ENCODE data around the gene PARP11. TPM values are rescaled to one million over a fixed set of nuclear protein-coding genes. Genes with fewer than 3 reads are reported as not detected.

PARP11 gene
- total RNA-seq, 2 experiments from 2014 or later = 26.8 to 28.6 TPM

DNA sequence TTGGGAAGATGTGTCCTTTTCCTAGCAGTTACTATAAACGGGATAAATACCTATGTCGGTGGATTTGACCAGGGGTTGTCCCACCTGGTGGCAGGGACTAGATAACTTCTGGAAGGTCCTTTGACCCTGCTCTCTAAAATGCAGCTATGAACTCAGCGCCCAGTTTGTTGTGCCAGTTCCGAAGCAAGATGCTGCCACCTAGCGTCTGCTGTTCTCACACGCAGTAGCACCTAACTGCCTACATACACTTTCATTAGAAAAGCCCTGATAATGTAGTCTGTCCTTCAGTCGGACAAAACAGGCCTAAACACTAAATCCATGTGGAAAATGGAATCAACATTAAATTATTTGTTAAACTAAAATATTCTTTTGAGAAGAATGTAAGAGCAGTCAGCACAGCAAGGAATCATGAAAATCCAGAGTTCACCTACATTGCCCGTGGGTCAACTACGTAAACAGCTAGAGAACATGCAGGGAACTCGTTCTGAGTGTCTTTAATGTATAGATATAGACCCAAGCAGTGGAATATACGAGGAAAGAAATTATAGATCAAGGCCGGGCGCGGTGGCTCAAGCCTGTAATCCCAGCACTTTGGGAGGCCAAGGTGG, 69.2 kb downstream of the PARP11 start:
- peaks cover 5% of the 10 kb centered on the region for H3K36me3 Mint-ChIP-seq (ENCODE audit: low read depth)
- DNase-seq = peak; percentile 77
- POLR2A ChIA-PET = no interaction called here
- H3K4me3 Mint-ChIP-seq = no peak overlapping the region
- CTCF ChIA-PET = interaction anchor here (0.6 to 4.0 kb wide), 28 partner anchors 8 to 504 kb away, joined by 3 to 80 read pairs (median 3); no protein-coding TSS in a partner anchor
- no peak overlapping the region for H3K27ac Mint-ChIP-seq
- H3K27me3 Mint-ChIP-seq = no peaks in the 10 kb centered on the region
- H3K4me1 Mint-ChIP-seq = peaks cover 4% of the 10 kb centered on the region
- no peaks in the 10 kb centered on the region for H3K9me3 Mint-ChIP-seq

DNA sequence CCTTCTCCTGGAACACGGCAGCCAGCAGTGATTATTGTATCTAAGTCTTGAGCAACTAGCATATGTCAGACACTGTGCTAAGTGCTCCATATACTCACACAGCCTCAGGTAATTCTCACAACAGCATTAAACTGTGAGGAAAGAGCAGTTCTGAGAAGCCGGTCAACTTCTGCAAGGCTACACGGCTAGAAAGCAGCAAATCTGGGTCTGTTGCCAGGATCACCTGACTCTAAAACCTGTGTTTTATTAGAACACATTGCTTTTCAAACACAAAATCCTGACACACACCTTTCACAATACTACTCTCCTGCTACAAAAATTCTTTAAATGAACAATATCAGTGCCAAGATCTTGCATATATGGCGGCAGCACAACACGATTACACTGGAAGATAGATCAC, 70.5 kb downstream of the PARP11 start:
- POLR2A ChIA-PET = no interaction called here
- no peak for DNase-seq
- no peaks in the 10 kb centered on the region for H3K9me3 Mint-ChIP-seq
- peaks cover 5% of the 10 kb centered on the region for H3K36me3 Mint-ChIP-seq (ENCODE audit: low read depth)
- H3K4me3 Mint-ChIP-seq = no peak overlapping the region
- peaks cover 4% of the 10 kb centered on the region for H3K4me1 Mint-ChIP-seq
- H3K27ac Mint-ChIP-seq = no peak overlapping the region
- CTCF ChIA-PET = interaction anchor here (1.2 to 4.0 kb wide), 3 partner anchors 308 to 502 kb away, joined by 3 to 80 read pairs (median 5); no protein-coding TSS in a partner anchor
- no peaks in the 10 kb centered on the region for H3K27me3 Mint-ChIP-seq

DNA sequence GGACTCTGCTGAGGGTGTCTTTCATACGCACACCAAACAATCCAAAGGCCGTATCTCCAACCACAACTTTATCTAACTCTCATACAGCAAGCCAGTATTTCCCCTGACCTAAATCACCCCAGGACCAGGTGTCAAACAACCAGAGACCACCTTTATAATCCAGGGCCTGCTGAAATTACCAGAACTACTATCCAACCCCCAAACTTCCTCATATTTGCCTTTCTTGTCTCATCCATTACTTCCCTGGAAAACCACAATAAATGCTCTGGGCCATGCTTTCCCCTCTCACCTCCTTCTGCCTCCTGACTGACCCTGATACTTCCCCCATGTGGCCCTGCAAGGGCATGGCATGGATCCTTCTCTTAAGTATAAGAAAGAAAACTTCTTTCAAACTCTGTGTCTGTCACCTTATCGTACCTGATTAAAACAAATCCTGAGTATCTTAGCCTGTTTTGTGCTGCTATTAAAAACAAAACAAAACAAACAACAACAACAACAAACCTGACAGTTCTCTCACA, 75.6 kb downstream of the PARP11 start:
- no peaks in the 10 kb centered on the region for H3K36me3 Mint-ChIP-seq (ENCODE audit: low read depth)
- H3K9me3 Mint-ChIP-seq = no peaks in the 10 kb centered on the region
- no peak overlapping the region for H3K27ac Mint-ChIP-seq
- ChIA-PET POLR2A (no interaction called here), CTCF (interaction anchor here (1.7 kb wide), 1 partner anchor 497 kb away, joined by 4 read pairs; no protein-coding TSS in a partner anchor)
- DNase-seq = no peak
- no peak overlapping the region for H3K4me3 Mint-ChIP-seq
- peaks cover 8% of the 10 kb centered on the region for H3K4me1 Mint-ChIP-seq
- H3K27me3 Mint-ChIP-seq = no peaks in the 10 kb centered on the region

DNA sequence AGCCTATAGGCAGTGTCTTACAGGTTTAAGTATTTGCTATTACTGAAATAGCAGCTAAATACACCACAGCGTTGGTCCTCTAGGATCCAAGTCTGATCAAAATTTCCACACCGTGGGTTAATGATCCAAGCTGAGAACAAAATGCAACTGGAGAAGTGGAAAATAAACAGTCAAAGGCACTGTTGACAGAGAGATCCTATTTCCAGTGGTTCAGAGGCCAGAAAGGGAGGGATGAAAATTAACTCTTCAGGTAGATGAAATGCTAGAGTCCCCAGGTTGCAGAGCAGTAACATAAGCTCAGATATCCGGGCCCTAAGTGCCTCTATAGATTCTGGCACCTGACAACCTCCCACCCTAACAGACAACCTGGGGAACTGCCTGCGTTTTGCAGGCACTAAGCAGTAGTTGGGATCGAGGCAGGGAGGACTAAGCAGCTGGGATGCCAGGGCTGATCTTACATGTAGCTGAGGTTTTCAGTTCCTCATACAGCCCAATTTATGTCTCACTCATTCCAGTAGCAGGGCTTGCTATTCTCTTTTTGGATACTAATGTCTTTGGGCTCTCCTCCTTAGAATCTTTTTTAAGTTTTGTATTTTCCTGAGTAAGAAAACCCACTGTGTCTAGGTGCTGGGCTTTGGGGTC, 77.6 kb downstream of the PARP11 start:
- Mint-ChIP-seq H3K4me3 (no peak overlapping the region), H3K27me3 (no peaks in the 10 kb centered on the region), H3K9me3 (no peaks in the 10 kb centered on the region), H3K4me1 (peaks cover 4% of the 10 kb centered on the region), H3K27ac (no peak overlapping the region), H3K36me3 (ENCODE audit: low read depth) (no peaks in the 10 kb centered on the region)
- CTCF ChIA-PET = interaction anchor here (1.8 to 2.0 kb wide), 2 partner anchors 9 to 495 kb away, joined by 5 to 10 read pairs; no protein-coding TSS in a partner anchor
- POLR2A ChIA-PET = no interaction called here
- DNase-seq = no peak

DNA sequence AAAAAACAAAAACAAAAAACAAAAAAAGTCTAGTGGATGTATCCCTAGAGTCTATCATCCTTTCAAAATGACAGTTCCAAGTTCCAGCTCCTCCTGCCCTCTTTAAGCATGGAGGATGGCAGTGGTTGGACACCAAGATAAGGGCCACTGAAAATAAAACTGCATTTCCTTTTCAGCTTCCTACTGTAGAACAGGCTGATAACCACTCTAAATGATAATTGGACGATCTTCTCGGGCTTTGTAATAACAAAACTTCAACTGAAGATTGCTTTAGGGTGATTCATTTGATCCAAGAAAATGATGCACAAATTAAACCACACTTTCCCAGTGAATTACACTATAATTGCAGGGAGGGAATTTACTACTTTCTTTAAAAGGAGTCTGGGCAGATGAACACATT, 78.1 kb downstream of the PARP11 start:
- no peaks in the 10 kb centered on the region for H3K9me3 Mint-ChIP-seq

DNA sequence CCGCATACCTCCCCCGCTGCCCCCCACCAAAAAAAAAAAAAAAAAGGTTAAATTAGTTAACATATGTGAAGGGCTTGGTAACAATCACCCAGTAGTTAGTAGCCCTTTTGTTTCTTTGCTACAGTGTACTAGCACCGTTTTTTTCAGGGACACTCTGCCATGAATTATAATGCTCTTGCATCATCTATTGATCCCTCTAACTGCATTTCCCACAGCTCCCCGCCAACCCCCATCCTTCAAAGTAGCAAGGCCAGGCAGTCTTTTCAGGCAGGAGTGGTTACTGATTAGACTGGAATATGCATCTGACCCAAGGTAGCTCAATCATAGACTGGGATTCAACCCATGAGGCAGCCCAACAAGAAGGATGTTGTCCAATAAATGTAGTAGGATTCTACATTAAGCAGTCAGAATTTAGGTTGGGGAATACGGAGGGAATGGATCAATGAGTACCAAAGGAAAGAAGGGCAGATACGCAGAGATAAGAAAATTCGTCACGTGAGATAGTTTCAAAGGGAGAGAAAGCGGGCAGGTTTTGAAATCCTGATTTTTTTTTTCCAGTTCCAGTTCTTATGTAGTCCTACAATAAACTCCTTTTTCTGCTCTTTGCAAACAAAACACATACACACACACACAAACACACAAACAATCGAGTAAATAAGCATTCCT, 80.4 kb downstream of the PARP11 start:
- H3K9me3 Mint-ChIP-seq = peaks cover 4% of the 10 kb centered on the region
- ChIA-PET POLR2A (no interaction called here), CTCF (interaction anchor here (0.7 to 1.0 kb wide), 2 partner anchors 11 to 75 kb away, joined by 4 read pairs; no protein-coding TSS in a partner anchor)
- peaks cover 3% of the 10 kb centered on the region for H3K36me3 Mint-ChIP-seq (ENCODE audit: low read depth)
- peaks cover 4% of the 10 kb centered on the region for H3K4me1 Mint-ChIP-seq
- DNase-seq = no peak
- no peak overlapping the region for H3K27ac Mint-ChIP-seq
- H3K4me3 Mint-ChIP-seq = no peak overlapping the region
- no peaks in the 10 kb centered on the region for H3K27me3 Mint-ChIP-seq

More for the DNA sequence above, 78.1 kb downstream of the PARP11 start:
- Mint-ChIP-seq H3K36me3 (ENCODE audit: low read depth) (no peaks in the 10 kb centered on the region), H3K4me1 (peaks cover 4% of the 10 kb centered on the region), H3K27me3 (no peaks in the 10 kb centered on the region), H3K27ac (no peak overlapping the region), H3K4me3 (no peak overlapping the region)
- POLR2A ChIA-PET = no interaction called here
- no peak for DNase-seq
- CTCF ChIA-PET = interaction anchor here (1.8 to 2.0 kb wide), 2 partner anchors 10 to 495 kb away, joined by 5 to 10 read pairs; no protein-coding TSS in a partner anchor

DNA sequence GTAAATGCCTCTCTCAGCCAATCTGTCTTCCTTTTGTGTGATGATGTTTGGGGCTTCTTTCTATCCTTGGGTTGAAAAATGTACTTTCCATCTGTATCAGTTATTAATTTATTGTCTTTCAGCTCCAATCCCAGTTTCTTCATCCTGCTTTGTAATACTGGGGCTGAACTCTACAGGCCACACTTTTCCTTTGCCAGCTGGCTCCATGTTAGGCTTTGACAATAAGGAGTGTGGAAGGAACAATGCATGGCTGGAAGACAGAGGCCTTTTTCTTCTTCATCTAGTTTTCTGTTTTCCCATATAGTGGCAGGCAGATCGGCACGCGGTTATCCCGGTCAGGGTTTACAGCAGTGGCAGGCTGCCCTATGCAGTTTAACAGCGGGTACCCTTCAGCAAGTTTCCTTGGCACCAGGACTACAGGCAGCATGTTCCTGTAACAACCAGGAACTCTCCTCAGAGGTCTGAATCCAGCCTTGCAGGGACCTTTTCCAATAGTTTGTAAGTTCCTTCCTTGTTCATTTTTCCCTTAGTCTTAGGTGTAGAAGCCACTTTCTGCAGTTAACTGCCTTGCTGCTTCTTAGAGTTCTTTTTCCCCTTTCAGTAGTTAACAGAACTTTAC, 81.8 kb downstream of the PARP11 start:
- H3K27me3 Mint-ChIP-seq = peaks cover under 1% of the 10 kb centered on the region
- H3K4me3 Mint-ChIP-seq = no peak overlapping the region
- no peak for DNase-seq
- peaks cover 7% of the 10 kb centered on the region for H3K9me3 Mint-ChIP-seq
- H3K27ac Mint-ChIP-seq = no peak overlapping the region
- H3K36me3 Mint-ChIP-seq (ENCODE audit: low read depth) = peaks cover 14% of the 10 kb centered on the region
- POLR2A ChIA-PET = no interaction called here
- H3K4me1 Mint-ChIP-seq = peaks cover 4% of the 10 kb centered on the region
- CTCF ChIA-PET = no interaction called here

DNA sequence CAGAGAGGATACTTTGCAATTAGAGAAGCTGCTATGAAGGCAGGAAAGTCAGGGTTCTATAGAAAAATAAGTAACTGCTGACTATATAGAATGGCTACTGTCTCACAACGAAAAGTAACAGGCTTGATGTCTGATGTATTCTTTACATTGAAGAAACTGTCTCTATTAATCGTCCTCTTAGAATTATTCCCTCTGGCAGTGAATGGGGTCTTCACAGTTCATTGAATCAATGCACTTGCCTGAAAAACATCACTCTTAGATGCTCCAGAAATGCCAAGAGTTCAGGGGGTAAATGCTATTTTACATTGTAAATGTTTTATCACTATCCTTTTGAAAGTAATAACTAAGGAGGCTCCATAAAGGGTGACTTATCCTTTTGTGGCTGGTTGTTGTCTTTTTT, 82.6 kb downstream of the PARP11 start:
- peaks cover 4% of the 10 kb centered on the region for H3K4me1 Mint-ChIP-seq
- no peak overlapping the region for H3K27ac Mint-ChIP-seq
- CTCF ChIA-PET = interaction anchor here (1.0 kb wide), 1 partner anchor 13 kb away, joined by 4 read pairs; no protein-coding TSS in a partner anchor
- H3K4me3 Mint-ChIP-seq = no peak overlapping the region
- DNase-seq = no peak
- peaks cover 7% of the 10 kb centered on the region for H3K9me3 Mint-ChIP-seq
- POLR2A ChIA-PET = no interaction called here
- peaks cover 3% of the 10 kb centered on the region for H3K27me3 Mint-ChIP-seq
- peaks cover 14% of the 10 kb centered on the region for H3K36me3 Mint-ChIP-seq (ENCODE audit: low read depth)

DNA sequence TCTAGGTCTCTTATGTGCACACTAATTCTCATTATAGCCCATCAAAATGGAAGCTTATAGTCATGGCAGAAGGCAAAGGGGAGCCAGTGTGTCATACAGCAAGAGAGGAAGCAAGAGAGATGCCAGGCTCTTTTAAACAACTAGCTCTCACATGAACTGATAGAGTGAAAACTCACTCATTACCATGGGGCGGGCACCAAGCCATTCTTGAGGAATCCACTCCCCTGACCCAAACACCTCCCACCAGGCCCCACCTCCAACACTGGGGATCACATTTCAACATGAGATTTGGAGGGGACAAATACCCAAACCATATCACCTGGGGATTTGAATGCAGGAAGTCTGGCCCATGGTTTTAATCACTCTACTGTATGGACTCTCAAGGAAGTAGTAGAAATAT, 83.4 kb downstream of the PARP11 start:
- Mint-ChIP-seq H3K27me3 (peaks cover 3% of the 10 kb centered on the region), H3K36me3 (ENCODE audit: low read depth) (peaks cover 14% of the 10 kb centered on the region), H3K4me3 (no peak overlapping the region), H3K4me1 (no peaks in the 10 kb centered on the region), H3K27ac (no peak overlapping the region), H3K9me3 (peaks cover 7% of the 10 kb centered on the region)
- ChIA-PET POLR2A (no interaction called here), CTCF (interaction anchor here (1.0 kb wide), 1 partner anchor 14 kb away, joined by 4 read pairs; no protein-coding TSS in a partner anchor)
- no peak for DNase-seq

DNA sequence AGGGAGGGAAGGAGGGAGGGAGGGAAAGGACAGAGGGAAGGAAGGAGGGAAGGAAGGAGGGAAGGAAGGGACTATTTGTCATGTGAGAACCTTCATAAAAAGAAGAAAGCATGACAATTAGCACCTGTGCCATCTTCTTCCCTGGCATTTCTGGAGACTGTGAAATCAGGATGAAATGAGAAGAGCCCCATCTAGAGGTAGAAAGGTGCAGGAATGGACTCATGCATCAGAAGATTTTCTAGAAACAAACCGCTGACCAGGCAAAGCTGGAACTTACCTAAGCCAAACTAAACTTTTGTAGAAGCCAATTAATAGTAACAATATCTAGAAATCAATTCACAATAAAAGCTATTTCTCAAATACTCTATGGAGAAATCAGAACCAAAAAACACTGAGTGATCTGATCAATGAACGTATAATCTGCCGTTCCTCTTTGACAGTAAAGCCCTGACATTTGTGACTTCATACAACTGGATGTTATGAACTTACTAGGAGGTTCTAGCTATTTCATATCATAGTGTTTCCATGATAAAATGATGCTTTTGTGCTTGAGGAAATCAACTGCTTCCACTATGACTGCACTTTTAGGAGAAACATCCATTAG, 95.9 kb downstream of the PARP11 start:
- H3K27me3 Mint-ChIP-seq = no peaks in the 10 kb centered on the region
- H3K4me1 Mint-ChIP-seq = peaks cover 6% of the 10 kb centered on the region
- H3K27ac Mint-ChIP-seq = no peak overlapping the region
- no peak for DNase-seq
- ChIA-PET POLR2A (interaction anchor here (1.1 kb wide), 1 partner anchor 478 kb away, joined by 4 read pairs; no protein-coding TSS in a partner anchor), CTCF (interaction anchor here (0.7 to 1.5 kb wide), 5 partner anchors 27 to 478 kb away, joined by 3 to 17 read pairs (median 4); no protein-coding TSS in a partner anchor)
- no peak overlapping the region for H3K4me3 Mint-ChIP-seq
- no peaks in the 10 kb centered on the region for H3K9me3 Mint-ChIP-seq
- no peaks in the 10 kb centered on the region for H3K36me3 Mint-ChIP-seq (ENCODE audit: low read depth)

DNA sequence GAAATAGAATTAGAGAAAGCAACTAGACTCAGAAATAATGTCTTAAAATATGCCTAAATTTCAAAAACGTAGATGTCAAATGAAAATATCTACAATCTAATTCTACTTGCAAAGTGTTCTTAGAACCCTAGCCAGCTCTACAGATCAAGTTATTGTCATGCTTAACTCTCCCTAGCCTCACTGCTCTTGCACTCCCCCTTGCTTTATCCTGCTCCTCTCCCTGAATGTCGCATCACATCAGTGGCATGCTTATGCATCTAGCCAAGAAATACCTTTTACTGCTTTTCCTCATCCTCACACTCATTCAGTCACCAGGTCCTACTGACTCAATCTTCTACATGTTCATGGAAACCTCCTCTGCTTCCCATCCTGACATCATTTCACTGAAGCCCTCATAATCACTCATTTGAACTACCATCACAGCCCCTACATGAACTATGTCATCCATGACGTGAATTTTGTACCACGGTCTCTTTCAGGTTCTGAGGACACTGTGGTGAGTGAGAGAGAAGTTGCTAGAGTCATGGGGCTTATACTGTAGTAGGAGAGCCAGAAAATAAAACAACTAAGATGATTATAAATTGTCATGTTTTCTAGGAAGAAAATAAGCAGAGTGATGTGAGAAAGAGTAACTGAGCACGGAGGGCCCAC, 97.7 kb downstream of the PARP11 start:
- ChIA-PET CTCF (no interaction called here), POLR2A (no interaction called here)
- no peaks in the 10 kb centered on the region for H3K9me3 Mint-ChIP-seq
- no peak overlapping the region for H3K27ac Mint-ChIP-seq
- no peaks in the 10 kb centered on the region for H3K36me3 Mint-ChIP-seq (ENCODE audit: low read depth)
- no peaks in the 10 kb centered on the region for H3K27me3 Mint-ChIP-seq
- peaks cover 12% of the 10 kb centered on the region for H3K4me1 Mint-ChIP-seq
- no peak for DNase-seq
- H3K4me3 Mint-ChIP-seq = no peak overlapping the region

DNA sequence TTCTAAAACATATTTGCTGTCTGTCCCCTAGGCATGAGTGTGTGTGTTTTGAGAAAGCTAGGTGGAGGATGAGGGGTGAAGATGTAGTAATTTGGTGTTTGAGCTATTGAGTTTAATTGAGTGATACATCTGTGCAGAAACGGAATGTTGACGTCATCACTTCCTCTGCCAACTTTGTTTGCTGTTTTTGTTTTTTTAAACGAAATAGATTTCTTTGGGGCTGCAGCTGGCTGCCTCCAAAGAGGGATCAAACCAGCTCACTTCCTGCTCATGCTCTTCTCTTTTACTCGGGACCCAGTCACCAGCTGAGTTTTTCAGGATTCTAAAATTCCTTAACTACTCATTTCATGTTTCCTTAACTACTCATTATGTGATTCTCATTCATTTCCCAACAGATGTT, 100.8 kb downstream of the PARP11 start:
- Mint-ChIP-seq H3K9me3 (no peaks in the 10 kb centered on the region), H3K36me3 (ENCODE audit: low read depth) (no peaks in the 10 kb centered on the region), H3K27ac (no peak overlapping the region), H3K4me3 (no peak overlapping the region), H3K4me1 (peaks cover 12% of the 10 kb centered on the region), H3K27me3 (no peaks in the 10 kb centered on the region)
- ChIA-PET CTCF (interaction anchor here (1.5 to 3.6 kb wide), 3 partner anchors 19 to 472 kb away, joined by 4 to 18 read pairs (median 9); partner anchors contain the start of gene CRACR2A), POLR2A (interaction anchor here (2.8 kb wide), 1 partner anchor 19 kb away, joined by 10 read pairs; the partner anchor contains the start of gene CRACR2A)
- DNase-seq = no peak
